NCI-H1417 (cell line): ENCODE data around the gene JDP2.

Experiments
- DNase-seq, 3 experiments: peaks; one replicate each; lab custom pipeline; 2025; lab: John Stamatoyannopoulos, UW

JDP2 gene

GRCh38 chr14:75437201-75438143 lies 9.7 kb downstream of the JDP2 start:
- DNase-seq: peak in 2 of 3 experiments; percentile 36

GRCh38 chr14:75438486-75439080 lies 10.8 kb downstream of the JDP2 start:
- no peak for DNase-seq

GRCh38 chr14:75439989-75440388 lies 12.2 kb downstream of the JDP2 start:
- DNase-seq: no peak

GRCh38 chr14:75440733-75441477 lies 13.1 kb downstream of the JDP2 start:
- DNase-seq: no peak

GRCh38 chr14:75441728-75442127 lies 13.9 kb downstream of the JDP2 start:
- DNase-seq: no peak

- DNase-seq: no peak
Measured at GRCh38 chr14:75442166-75442565, 14.3 kb downstream of the JDP2 start.

- DNase-seq: no peak
Measured at GRCh38 chr14:75442642-75443041, 14.8 kb downstream of the JDP2 start.

GRCh38 chr14:75443203-75443969 lies 15.6 kb downstream of the JDP2 start:
- no peak for DNase-seq

GRCh38 chr14:75445236-75445635 lies 17.4 kb downstream of the JDP2 start:
- no peak for DNase-seq

- DNase-seq: no peak
Measured at GRCh38 chr14:75445963-75446362, 18.1 kb downstream of the JDP2 start.

- no peak for DNase-seq
Measured at GRCh38 chr14:75446447-75446846, 18.6 kb downstream of the JDP2 start.

GRCh38 chr14:75448209-75448608 lies 20.4 kb downstream of the JDP2 start:
- DNase-seq: no peak

GRCh38 chr14:75449036-75449435 lies 21.2 kb downstream of the JDP2 start:
- DNase-seq: no peak

- no peak for DNase-seq
Measured at GRCh38 chr14:75449696-75450095, 21.9 kb downstream of the JDP2 start.

GRCh38 chr14:75450381-75451276 lies 22.8 kb downstream of the JDP2 start:
- peak in 2 of 3 experiments; percentile 13 to 22 for DNase-seq

GRCh38 chr14:75452324-75452723 lies 24.5 kb downstream of the JDP2 start:
- DNase-seq: no peak

- DNase-seq: no peak
Measured at GRCh38 chr14:75452900-75453816, 25.3 kb downstream of the JDP2 start.

GRCh38 chr14:75453817-75454434 lies 26.1 kb downstream of the JDP2 start:
- no peak for DNase-seq

- peak in 2 of 3 experiments; percentile 15 to 28 for DNase-seq
Measured at GRCh38 chr14:75454963-75455546, 27.2 kb downstream of the JDP2 start.
